ENCODE results near the gene ARHGAP30.

DNA sequence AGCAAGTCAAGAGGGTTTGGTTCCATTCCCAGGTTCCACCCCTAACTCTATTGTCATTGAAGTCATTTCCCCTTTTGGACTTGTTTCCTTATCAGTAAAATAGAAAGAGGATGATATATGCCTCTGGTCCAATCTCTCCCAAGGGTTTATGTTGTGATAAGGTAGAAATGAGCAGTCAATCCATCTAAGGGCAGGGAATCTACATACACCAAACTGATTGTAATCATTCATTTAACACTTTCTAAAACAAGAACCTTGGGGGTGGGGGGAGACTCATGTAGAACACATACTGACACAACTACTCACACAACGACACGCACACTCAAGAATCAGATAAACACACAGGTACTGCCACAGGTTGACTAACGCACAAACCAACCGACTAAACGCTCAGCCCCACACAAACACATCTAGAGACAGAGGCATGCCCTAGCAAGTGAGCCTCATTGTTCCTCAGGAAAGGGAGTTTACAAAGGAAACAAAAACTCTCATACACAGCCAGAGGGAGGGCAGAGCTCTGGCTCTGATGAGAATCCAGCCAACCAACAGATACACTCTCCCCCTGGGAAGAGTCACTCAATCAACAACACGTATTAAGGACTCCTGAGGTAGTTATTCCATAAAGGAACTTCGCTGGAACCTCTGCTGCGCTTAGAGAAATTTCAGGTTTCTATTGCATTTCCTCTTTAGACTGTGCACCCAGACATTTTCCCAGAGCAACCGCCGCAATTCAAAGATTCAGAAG, 49.8 kb downstream of the ARHGAP30 start:
- TF ChIP-seq EP300 (IDR thresholded peaks at IDR 0.05) (no peak), POLR2A (IDR thresholded peaks at IDR 0.05) (no peak)
- TF ChIP-seq, protein P1, sequence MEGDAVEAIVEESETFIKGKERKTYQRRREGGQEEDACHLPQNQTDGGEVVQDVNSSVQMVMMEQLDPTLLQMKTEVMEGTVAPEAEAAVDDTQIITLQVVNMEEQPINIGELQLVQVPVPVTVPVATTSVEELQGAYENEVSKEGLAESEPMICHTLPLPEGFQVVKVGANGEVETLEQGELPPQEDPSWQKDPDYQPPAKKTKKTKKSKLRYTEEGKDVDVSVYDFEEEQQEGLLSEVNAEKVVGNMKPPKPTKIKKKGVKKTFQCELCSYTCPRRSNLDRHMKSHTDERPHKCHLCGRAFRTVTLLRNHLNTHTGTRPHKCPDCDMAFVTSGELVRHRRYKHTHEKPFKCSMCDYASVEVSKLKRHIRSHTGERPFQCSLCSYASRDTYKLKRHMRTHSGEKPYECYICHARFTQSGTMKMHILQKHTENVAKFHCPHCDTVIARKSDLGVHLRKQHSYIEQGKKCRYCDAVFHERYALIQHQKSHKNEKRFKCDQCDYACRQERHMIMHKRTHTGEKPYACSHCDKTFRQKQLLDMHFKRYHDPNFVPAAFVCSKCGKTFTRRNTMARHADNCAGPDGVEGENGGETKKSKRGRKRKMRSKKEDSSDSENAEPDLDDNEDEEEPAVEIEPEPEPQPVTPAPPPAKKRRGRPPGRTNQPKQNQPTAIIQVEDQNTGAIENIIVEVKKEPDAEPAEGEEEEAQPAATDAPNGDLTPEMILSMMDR (IDR thresholded peaks at IDR 0.05), result no peak

Data from ovary (tissue), 3 donors.